HG03342 (cell line): ENCODE measurements around the gene RAET1G.
"Not testable (repeated sequence)": the region's sequence is repeated elsewhere in the genome, so short reads cannot be mapped to it uniquely, and the experiment has no call there.

Experiments
- ATAC-seq: cut with Tn5 transposase; IDR thresholded peaks from one replicate; pipeline ENCODE4 v1.9.1; 2021; ENCODE audit warnings: mild to moderate bottlenecking, moderate library complexity; ENCODE audit not compliant: unreplicated experiment

RAET1G gene

GRCh38 chr6:149897855-149898744 lies 24.8 kb downstream of the RAET1G start, which contains the start of gene RAET1E:
Gene RAET1E (minus strand): TSS chr6:149898113. CDS start chr6:149890901, 7,212 bp downstream.
- no peak for ATAC-seq

- ATAC-seq: no peak
Observed at GRCh38 chr6:149897015-149897697, 25.8 kb downstream of the RAET1G start.

DNA sequence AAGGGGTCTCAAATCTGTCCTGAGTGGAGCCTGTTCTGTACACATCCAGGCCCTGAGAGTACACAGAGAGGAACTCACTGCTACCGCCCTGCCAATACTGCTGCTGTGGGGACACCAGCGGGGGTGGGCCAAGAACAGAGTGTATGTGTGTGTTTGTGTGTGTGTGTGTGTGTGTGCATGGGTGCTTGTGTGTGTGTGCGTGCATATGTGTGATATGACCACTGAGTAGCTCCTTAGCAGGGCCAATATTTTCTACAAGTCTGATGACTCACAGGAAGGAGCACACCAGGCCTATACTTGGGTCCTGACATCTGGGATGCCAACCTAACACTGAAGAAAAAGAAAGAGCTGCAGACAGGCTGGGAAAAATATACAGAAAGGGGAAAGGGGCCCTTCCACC lies 26.4 kb downstream of the RAET1G start:
- no peak for ATAC-seq

- ATAC-seq: no peak
Observed at GRCh38 chr6:149895833-149896271, 27.1 kb downstream of the RAET1G start.

GRCh38 chr6:149895048-149895590 lies 27.8 kb downstream of the RAET1G start:
- no peak for ATAC-seq

DNA sequence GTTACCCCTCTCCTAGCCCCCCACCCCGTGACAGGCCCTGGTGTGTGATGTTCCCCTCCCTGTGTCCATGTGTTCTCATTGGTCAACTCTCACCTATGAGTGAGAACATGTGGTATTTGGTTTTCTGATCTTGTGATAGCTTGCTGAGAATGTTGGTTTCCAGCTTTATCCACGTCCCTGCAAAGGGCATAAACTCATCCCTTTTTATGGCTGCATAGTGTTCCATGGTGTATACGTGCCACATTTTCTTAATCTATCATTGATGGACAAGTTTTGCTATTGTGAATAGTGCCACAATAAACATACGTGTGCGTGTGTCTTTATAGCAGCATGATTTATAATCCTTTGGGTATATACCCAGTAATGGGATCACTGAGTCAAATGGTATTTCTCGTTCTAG lies 31.1 kb downstream of the RAET1G start:
- not testable (repeated sequence) for ATAC-seq

- ATAC-seq: no peak
Observed at GRCh38 chr6:149891259-149891658, 31.7 kb downstream of the RAET1G start.

DNA sequence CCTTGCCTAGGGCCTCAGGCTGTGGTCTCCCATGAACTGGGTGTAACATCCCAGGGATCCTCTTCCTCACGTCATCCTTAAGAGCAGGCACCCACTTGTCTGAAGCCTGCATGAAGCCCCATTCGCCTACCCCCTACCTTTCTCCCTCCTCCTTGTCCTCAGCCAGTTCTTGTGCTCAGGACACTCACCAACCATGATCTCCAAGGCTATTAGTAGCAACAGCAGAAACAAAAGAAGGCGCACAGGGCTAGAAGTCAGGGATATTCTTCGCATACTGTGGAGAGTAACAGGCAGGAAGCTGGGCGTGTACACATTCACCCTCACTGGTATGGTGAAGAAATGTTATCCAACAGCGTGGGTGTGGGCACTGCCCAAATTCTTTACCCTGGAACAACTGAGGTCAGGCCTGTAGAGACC lies 32.3 kb downstream of the RAET1G start:
- no peak for ATAC-seq

GRCh38 chr6:149889326-149889725 lies 33.6 kb downstream of the RAET1G start:
- ATAC-seq: no peak

DNA sequence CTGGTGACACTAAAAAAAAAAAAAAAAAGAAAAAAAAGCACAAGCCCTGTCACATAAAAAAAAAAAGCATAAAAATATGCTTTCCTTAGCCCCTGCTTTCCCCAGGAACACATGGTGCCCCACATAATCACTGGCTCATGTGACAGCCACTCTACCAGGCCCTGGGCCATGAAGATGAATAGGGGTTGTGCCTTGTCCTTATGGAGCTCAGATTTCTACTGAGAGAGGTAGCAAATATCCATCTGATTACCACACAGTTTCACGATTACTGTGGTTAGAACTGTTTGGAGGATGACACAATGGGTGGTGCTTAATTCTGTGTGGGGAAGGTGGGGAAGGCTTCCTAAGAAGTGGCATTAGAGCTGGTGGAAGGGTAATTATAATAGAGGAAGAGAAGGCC lies 34.3 kb downstream of the RAET1G start:
- no peak for ATAC-seq

- ATAC-seq: no peak
Observed at GRCh38 chr6:149888093-149888492, 34.8 kb downstream of the RAET1G start.

GRCh38 chr6:149887343-149887742 lies 35.6 kb downstream of the RAET1G start:
- ATAC-seq: no peak

GRCh38 chr6:149885888-149886287 lies 37.0 kb downstream of the RAET1G start:
- ATAC-seq: no peak

DNA sequence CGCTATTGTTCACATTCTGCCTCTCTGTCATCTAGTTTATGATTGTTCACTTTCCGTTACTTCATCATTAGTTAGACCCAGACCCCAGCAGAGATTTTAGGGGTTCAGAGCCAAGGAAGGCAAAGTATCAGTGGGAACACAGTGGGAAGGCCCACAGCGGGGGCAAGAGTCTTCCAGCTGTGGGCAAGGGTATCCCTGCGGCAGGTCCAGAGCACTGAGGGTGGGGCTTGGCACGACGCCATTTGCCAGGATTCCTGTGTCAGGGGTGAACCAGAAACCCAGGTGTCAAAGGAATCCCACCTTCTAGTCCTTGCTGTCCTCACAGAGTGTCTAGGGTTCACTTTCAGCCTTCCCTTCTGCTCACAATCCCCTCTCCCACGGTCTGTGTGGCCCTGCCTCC lies 38.3 kb downstream of the RAET1G start:
- ATAC-seq: no peak

- no peak for ATAC-seq
Observed at GRCh38 chr6:149884215-149884614, 38.7 kb downstream of the RAET1G start.

DNA sequence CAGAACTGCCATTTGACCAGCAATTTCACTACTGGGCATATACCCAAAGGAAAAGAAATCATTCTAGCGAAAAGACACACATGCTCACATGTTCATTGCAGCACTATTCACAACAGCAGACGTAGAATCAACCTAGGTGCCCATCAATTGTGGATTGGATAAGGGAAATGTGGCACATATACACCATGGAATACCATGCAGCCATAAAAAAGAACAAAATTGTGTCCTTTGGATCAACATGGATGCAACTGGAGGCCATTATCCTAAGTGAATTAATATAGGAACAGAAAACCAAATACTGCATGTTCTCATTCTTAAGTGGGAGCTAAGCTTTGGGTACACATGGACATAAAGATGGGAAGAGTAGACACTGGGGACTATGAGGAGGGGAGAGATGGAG lies 41.1 kb downstream of the RAET1G start:
- no peak for ATAC-seq

- no peak for ATAC-seq
Observed at GRCh38 chr6:149881066-149881766, 41.7 kb downstream of the RAET1G start.

- ATAC-seq: no peak
Observed at GRCh38 chr6:149877659-149878058, 45.3 kb downstream of the RAET1G start.

DNA sequence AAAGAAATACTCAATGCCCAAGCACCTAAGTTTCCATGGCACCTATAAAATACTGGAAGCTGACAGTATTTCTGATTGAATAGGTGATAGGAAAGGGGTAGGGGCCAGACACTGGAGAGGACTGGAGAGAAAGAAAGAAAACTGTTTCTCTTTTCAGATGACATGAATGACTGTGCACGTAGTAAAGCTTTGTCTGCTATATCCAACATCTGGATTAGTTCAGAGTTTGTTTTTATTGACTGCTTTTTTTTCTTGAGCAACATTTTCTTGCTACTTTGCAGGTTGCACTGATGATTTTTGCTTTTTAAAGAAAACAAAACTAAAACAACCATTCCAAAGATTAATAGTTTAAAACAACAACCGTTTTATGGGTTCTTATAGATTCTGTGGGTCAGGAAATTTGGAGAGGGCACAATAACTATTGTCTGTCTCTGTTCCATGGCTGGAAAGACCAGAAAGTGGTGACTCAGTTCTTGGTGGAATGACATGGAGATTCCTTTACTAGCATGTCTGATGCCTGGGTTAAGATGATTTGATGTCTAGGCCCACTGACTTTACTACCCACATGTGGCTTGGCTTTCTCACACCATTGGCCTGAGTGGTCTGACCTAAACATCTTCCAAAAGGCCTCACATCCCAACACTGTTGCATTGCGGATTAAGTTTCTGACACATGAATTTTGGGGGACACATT lies 46.5 kb downstream of the RAET1G start:
- ATAC-seq: no peak

GRCh38 chr6:149872233-149872632 lies 50.7 kb downstream of the RAET1G start:
- no peak for ATAC-seq

- no peak for ATAC-seq
Observed at GRCh38 chr6:149871182-149871581, 51.7 kb downstream of the RAET1G start.
